HCT116 (cell line): ENCODE results near the gene PLA2G4C. TPM values are rescaled to one million over a fixed set of nuclear protein-coding genes. Genes with fewer than 3 reads are reported as not detected.

ENCODE experiments used
- ATAC-seq: fragments of 200-7000 bp; cut with Tn5 transposase; 2 replicates; pipeline ENCODE4 v1.9.1; 2020; ENCODE audit warnings: mild to moderate bottlenecking, moderate library complexity
- BruUV-seq: library from RNA; stranded (reverse); fragments of 400-500 nt; replicated peaks from 2 replicates; lab custom pipeline; 2021; lab: Mats Ljungman, UMichigan
- CTCF ChIA-PET: fragments of 300-600 bp; sonication (Branson Sonifier 250); formaldehyde crosslinking; loops from one replicate; lab custom pipeline; 2021; ENCODE audit warnings: antibody characterized with exemption; lab: Charles Lee
- POLR2A ChIA-PET: fragments of 300-600, 350-600 bp; sonication (Branson Sonifier 250); formaldehyde crosslinking; loops from one replicate; lab custom pipeline; 2021; ENCODE audit warnings: antibody characterized with exemption; lab: Charles Lee
- RAD21 ChIA-PET, 2 experiments: fragments of 300-600 bp; sonication (Branson Sonifier 250); formaldehyde crosslinking; loops; one replicate each; lab custom pipeline; 2023; ENCODE audit warnings: low total read pairs in 2 of 2; ENCODE audit not compliant: uncharacterized antibody in 2 of 2, unreplicated experiment in 2 of 2, low non-redundant PET in 1 of 2; lab: Charles Lee
- DNase-seq: peaks from one replicate; pipeline ENCODE4 v3.0.0-alpha.2; 2010; ENCODE audit warnings: low read depth, low spot score
- H2AFZ ChIP-seq: fragments of 200-600 bp; shearing (Covaris generic), sonication (generic); 2 replicates; pipeline ENCODE4 v1.6.1; 2017; ENCODE audit warnings: low read depth, mixed run types, mixed read lengths, antibody characterized with exemption, low read length; ENCODE audit not compliant: poor library complexity, severe bottlenecking
- H3K27ac ChIP-seq: 2 replicates; pipeline ENCODE4 v1.5.1; 2012; ENCODE audit warnings: low read depth, low read length
- H3K27me3 ChIP-seq: fragments of 200-600 bp; sonication (generic); 2 replicates; pipeline ENCODE4 v1.6.1; 2016; ENCODE audit warnings: mixed run types, low read length, mixed read lengths; ENCODE audit not compliant: insufficient read depth
- H3K36me3 ChIP-seq, 2 experiments: fragments of 200-500 bp in 1 of 2; fragments of 200-600 bp in 1 of 2; sonication (Bioruptor generic) in 1 of 2; sonication (generic) in 1 of 2; 2 replicates each; pipeline versions ENCODE4 v1.5.1 to v1.6.1; 2014 to 2016; ENCODE audit warnings: low read length in 2 of 2, inconsistent platforms in 1 of 2, mixed read lengths in 1 of 2, mixed run types in 1 of 2; ENCODE audit not compliant: insufficient read depth in 2 of 2, control insufficient read depth in 1 of 2
- H3K4me1 ChIP-seq, 2 experiments: fragments of 200-600 bp in 1 of 2; sonication (generic) in 1 of 2; 2 replicates each; pipeline versions ENCODE4 v1.5.1 to v1.6.1; 2012 to 2017; ENCODE audit warnings: low read length in 2 of 2, inconsistent platforms in 1 of 2, mild to moderate bottlenecking in 1 of 2, mixed read lengths in 1 of 2, mixed run types in 1 of 2, moderate library complexity in 1 of 2; ENCODE audit not compliant: insufficient read depth in 2 of 2, control insufficient read depth in 1 of 2
- H3K4me2 ChIP-seq: fragments of 200-600 bp; sonication (generic); 2 replicates; pipeline ENCODE4 v1.6.1; 2017; ENCODE audit warnings: mixed run types, low read length, mixed read lengths
- H3K4me3 ChIP-seq, 2 experiments: fragments of 200-600 bp in 1 of 2; sonication (generic) in 1 of 2; replicated peaks in 1 of 2; 2 replicates each; pipeline ENCODE4 v1.5.1; 2011 to 2016; ENCODE audit warnings: low read length in 2 of 2, control low read depth in 1 of 2, low read depth in 1 of 2, mild to moderate bottlenecking in 1 of 2, mixed read lengths in 1 of 2, mixed run types in 1 of 2
- H3K79me2 ChIP-seq: fragments of 200-600 bp; sonication (generic); 2 replicates; pipeline ENCODE4 v1.6.1; 2017; ENCODE audit warnings: mild to moderate bottlenecking, mixed run types, low read length, moderate library complexity, mixed read lengths; ENCODE audit not compliant: insufficient read depth
- H3K9ac ChIP-seq: fragments of 200-600 bp; sonication (generic); 2 replicates; pipeline ENCODE4 v1.6.1; 2016; ENCODE audit warnings: low read length, mixed read lengths
- H3K9me2 ChIP-seq: fragments of 200-600 bp; sonication (generic), shearing (Covaris generic); 2 replicates; pipeline ENCODE4 v1.6.1; 2017; ENCODE audit warnings: mixed run types, mild to moderate bottlenecking, moderate library complexity; ENCODE audit not compliant: insufficient read depth
- H3K9me3 ChIP-seq, 2 experiments: fragments of 200-500 bp in 1 of 2; fragments of 200-600 bp in 1 of 2; sonication (Bioruptor generic) in 1 of 2; sonication (generic) in 1 of 2; 2 replicates each; pipeline ENCODE4 v1.6.1; 2014 to 2017; ENCODE audit warnings: low read length in 2 of 2, mixed read lengths in 2 of 2, inconsistent platforms in 1 of 2, low read depth in 1 of 2, mild to moderate bottlenecking in 1 of 2, mixed run types in 1 of 2, moderate library complexity in 1 of 2; ENCODE audit not compliant: control insufficient read depth in 1 of 2, insufficient read depth in 1 of 2
- H4K20me1 ChIP-seq: fragments of 200-600 bp; sonication (generic), shearing (Covaris generic); 2 replicates; pipeline ENCODE4 v1.6.1; 2017; ENCODE audit warnings: mixed run types, mild to moderate bottlenecking, moderate library complexity; ENCODE audit not compliant: insufficient read depth
- CEBPB ChIP-seq: IDR thresholded peaks from 2 replicates; pipeline ENCODE4 v1.6.1; 2012; ENCODE audit warnings: low read depth
- EGR1 ChIP-seq: IDR thresholded peaks from 2 replicates; pipeline ENCODE4 v1.6.1; 2012; ENCODE audit warnings: low read depth
- ELF1 ChIP-seq: IDR thresholded peaks from 2 replicates; pipeline ENCODE4 v1.6.1; 2012; ENCODE audit warnings: low read depth, borderline replicate concordance
- EZH2phosphoT487 ChIP-seq: fragments of 200-600 bp; IDR thresholded peaks from 2 replicates; pipeline ENCODE4 v1.6.1; 2018; ENCODE audit warnings: antibody characterized with exemption, borderline replicate concordance
- FOSL1 ChIP-seq: IDR thresholded peaks from 2 replicates; pipeline ENCODE4 v1.6.1; 2012; ENCODE audit warnings: low read depth
- POLR2A ChIP-seq: IDR thresholded peaks from 2 replicates; pipeline ENCODE4 v1.7.0; 2011; ENCODE audit warnings: borderline replicate concordance; ENCODE audit not compliant: insufficient read depth, insufficient read length; ENCODE audit errors: extremely low read depth
- POLR2AphosphoS5 ChIP-seq: IDR thresholded peaks from 2 replicates; pipeline ENCODE4 v1.6.1; 2011; ENCODE audit warnings: mild to moderate bottlenecking, low read depth, low read length, moderate library complexity
- RAD21 ChIP-seq: IDR thresholded peaks from 2 replicates; pipeline ENCODE4 v1.6.1; 2012; ENCODE audit warnings: low read depth, mild to moderate bottlenecking
- REST ChIP-seq: IDR thresholded peaks from 2 replicates; pipeline ENCODE4 v1.6.1; 2012; ENCODE audit warnings: low read depth
- SIN3A ChIP-seq: IDR thresholded peaks from 2 replicates; pipeline ENCODE4 v1.6.1; 2012; ENCODE audit warnings: low read depth
- TCF7L2 ChIP-seq: IDR thresholded peaks from 2 replicates; pipeline ENCODE4 v1.7.0; 2011; ENCODE audit warnings: borderline replicate concordance, inconsistent platforms; ENCODE audit not compliant: insufficient read depth, insufficient read length; ENCODE audit errors: extremely low read depth
- YY1 ChIP-seq: IDR thresholded peaks from 2 replicates; pipeline ENCODE4 v1.6.1; 2011; ENCODE audit warnings: low read length, low read depth, moderate library complexity, mild to moderate bottlenecking; ENCODE audit not compliant: insufficient replicate concordance; ENCODE audit errors: extremely low read depth
- ZFX ChIP-seq: fragments of 450-650 bp; IDR thresholded peaks from 2 replicates; pipeline ENCODE4 v1.6.1; 2017
- ZNF274 ChIP-seq: fragments of 200-500 bp; sonication (Bioruptor generic); IDR thresholded peaks from 2 replicates; pipeline ENCODE4 v1.6.1; 2014; ENCODE audit warnings: mild to moderate bottlenecking, low read depth, low read length, inconsistent platforms
- intact Hi-C: fragments of 100-400 bp; cut with micrococcal nuclease; formaldehyde crosslinking; loops from 2 replicates; pipeline ENCODE4 v1.10.0; 2022
- total RNA-seq: library from RNA; stranded (reverse); gene quantifications from one replicate; pipeline ENCODE4 v1.2.1, GENCODE V29; 2021; ENCODE audit not compliant: unreplicated experiment
- TF ChIP-seq, protein P1 (sequence below): IDR thresholded peaks from 2 replicates; pipeline ENCODE4 v1.6.1; 2011; ENCODE audit warnings: mild to moderate bottlenecking, low read length, moderate library complexity; ENCODE audit not compliant: insufficient replicate concordance; ENCODE audit errors: extremely low read depth

Gene PLA2G4C
- total RNA-seq, 1 experiment from 2014 or later: 1.7 TPM

DNA sequence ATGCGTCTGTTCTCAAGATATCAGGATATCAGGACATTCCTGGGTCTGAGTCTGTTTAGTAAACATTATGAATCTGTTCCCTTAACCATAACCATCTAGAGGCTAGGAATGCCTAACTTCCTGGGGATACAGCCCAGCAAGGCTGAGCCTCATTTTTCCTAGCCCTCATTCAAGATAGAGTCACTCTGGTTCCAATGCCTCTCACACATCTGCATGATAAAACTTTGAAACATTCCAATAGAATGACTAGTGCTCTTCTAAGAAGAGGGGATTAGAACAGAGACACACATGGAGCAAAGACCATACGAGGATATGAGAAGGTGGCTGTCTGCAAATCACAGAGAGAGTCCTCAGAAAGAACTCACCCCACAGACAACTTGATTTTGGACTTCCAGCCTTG is 46.1 kb downstream of the PLA2G4C start (continued):
- TF ChIP-seq REST (no peak), CEBPB (no peak), ELF1 (no peak), POLR2AphosphoS5 (no peak), RAD21 (no peak), EZH2phosphoT487 (no peak), FOSL1 (no peak), POLR2A (no peak)

DNA sequence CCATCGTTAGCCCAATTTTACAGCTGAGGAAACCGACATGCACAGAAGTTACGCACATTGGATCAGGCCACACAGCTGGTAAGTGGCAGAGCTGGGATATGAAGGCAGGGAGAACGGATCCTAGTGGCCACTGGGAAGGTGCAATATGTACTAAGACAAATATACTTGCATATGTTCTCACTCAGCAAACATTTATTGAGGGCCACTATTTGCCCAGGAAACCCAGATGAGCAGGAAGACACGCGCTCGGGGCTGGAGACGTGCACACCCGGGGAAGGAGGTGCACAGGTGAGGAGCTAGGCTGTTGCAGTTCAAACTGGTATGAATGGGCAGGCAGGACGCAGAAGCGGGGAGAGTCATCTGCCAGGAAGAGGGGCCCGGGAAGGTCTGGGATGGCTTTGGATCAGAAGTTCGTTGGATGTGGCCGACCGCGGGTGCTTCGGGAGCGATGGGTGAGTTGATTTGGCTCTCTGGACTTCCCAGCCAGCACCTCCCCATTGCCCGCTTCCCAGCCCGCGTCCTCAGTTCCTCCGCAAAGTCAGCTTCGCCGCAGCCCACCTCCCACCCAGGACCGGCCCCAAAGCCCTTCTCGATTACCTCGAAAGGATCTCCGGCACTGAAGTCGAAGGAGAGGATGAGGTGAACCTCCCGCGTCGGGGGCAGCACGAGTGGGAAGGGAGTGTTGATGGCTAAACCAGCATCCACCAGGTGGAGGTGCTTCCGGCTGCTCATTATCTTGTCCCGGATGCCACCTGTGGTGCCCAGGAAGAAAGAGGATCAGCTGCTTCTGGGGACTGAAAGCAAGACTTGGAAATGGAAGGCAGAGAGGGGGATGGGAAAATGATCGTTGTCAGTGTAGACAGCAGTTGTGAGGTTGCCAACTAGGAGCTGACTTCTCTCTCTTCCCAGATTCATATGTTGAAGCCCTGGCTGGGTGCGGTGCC is 48.9 kb downstream of the PLA2G4C start:
- Histone ChIP-seq H3K9me2 (no peaks in the 10 kb centered on the region), H3K36me3 (no peaks in the 10 kb centered on the region), H3K4me3 (no peak overlapping the region), H3K4me2 (no peak overlapping the region), H3K9me3 (no peaks in the 10 kb centered on the region), H3K4me1 (no peaks in the 10 kb centered on the region), H2AFZ (no peak overlapping the region), H3K27ac (no peak overlapping the region), H4K20me1 (no peaks in the 10 kb centered on the region), H3K27me3 (no peaks in the 10 kb centered on the region), H3K9ac (no peak overlapping the region), H3K79me2 (no peaks in the 10 kb centered on the region)
- POLR2A ChIA-PET: no interaction called here
- DNase-seq (no peak), ATAC-seq (no peak)
- intact Hi-C loops: no loop called here
- no TSS peak for BruUV-seq
- CTCF ChIA-PET: no interaction called here
- RAD21 ChIA-PET: interaction anchor here in 1 of 2 experiments (0.6 kb wide), 1 partner anchor 108 kb away, joined by 3 read pairs; no protein-coding TSS in a partner anchor
- no peak for TF ChIP-seq YY1
- no peak for TF ChIP-seq ZFX
- TF ChIP-seq TCF7L2: no peak
- TF ChIP-seq SIN3A: no peak
- no peak for TF ChIP-seq POLR2AphosphoS5
- TF ChIP-seq EGR1: no peak
- TF ChIP-seq, protein P1, sequence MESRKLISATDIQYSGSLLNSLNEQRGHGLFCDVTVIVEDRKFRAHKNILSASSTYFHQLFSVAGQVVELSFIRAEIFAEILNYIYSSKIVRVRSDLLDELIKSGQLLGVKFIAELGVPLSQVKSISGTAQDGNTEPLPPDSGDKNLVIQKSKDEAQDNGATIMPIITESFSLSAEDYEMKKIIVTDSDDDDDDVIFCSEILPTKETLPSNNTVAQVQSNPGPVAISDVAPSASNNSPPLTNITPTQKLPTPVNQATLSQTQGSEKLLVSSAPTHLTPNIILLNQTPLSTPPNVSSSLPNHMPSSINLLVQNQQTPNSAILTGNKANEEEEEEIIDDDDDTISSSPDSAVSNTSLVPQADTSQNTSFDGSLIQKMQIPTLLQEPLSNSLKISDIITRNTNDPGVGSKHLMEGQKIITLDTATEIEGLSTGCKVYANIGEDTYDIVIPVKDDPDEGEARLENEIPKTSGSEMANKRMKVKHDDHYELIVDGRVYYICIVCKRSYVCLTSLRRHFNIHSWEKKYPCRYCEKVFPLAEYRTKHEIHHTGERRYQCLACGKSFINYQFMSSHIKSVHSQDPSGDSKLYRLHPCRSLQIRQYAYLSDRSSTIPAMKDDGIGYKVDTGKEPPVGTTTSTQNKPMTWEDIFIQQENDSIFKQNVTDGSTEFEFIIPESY: no peak
- TF ChIP-seq CEBPB: no peak
- TF ChIP-seq RAD21: no peak
- no peak for TF ChIP-seq ZNF274
